K562 (cell line): ENCODE results near the gene HMGN2. TPM values are rescaled to one million over a fixed set of nuclear protein-coding genes. Genes with fewer than 3 reads are reported as not detected.

ENCODE experiments used
- CREB3L1 ChIP-seq: fragments of 450-650 bp; IDR thresholded peaks from 2 replicates; pipeline ENCODE4 v1.6.1; 2014; ENCODE audit warnings: low read depth, mild to moderate bottlenecking, moderate library complexity, borderline replicate concordance
- FOS ChIP-seq: IDR thresholded peaks from 3 replicates; pipeline ENCODE4 v1.6.1; 2011; ENCODE audit not compliant: insufficient read length; ENCODE audit errors: extremely low read depth
- FOXA3 ChIP-seq, 2 experiments: fragments of 450-650 bp in 1 of 2; sonication (generic) in 1 of 2; formaldehyde crosslinking; IDR thresholded peaks in 1 of 2; conservative IDR thresholded peaks in 1 of 2; 2 replicates each; pipeline versions ENCODE4 v1.4.0 to v1.8.0; 2020 to 2022; ENCODE audit warnings: mild to moderate bottlenecking in 2 of 2, missing genetic modification reagents in 1 of 2
- GTF2A2 ChIP-seq: IDR thresholded peaks from 2 replicates; pipeline ENCODE4 v1.6.1; 2016; ENCODE audit warnings: mild to moderate bottlenecking, missing genetic modification characterization, missing compliant biosample characterization
- HNRNPLL ChIP-seq: fragments of 200-400 bp; formaldehyde crosslinking; IDR thresholded peaks from 2 replicates; pipeline ENCODE4 v1.6.1; 2017; ENCODE audit warnings: low read length, low read depth, mild to moderate bottlenecking; ENCODE audit not compliant: poor library complexity, severe bottlenecking
- KAT2B ChIP-seq: IDR thresholded peaks from one replicate; pipeline ENCODE4 v1.6.1; 2012; ENCODE audit warnings: low read depth, mild to moderate bottlenecking, control low read depth, inconsistent platforms, low read length, moderate library complexity
- KDM4B ChIP-seq, 2 experiments: fragments of 450-650 bp in 1 of 2; sonication (generic) in 1 of 2; IDR thresholded peaks; 2 replicates each; pipeline ENCODE4 v1.6.1; 2016 to 2017; ENCODE audit warnings: borderline replicate concordance in 2 of 2, antibody characterized with exemption in 1 of 2, low read depth in 1 of 2, mild to moderate bottlenecking in 1 of 2
- MTA3 ChIP-seq: fragments of 450-650 bp; formaldehyde crosslinking; IDR thresholded peaks from 2 replicates; pipeline ENCODE4 v1.6.1; 2017; ENCODE audit warnings: mild to moderate bottlenecking, borderline replicate concordance
- MTF1 ChIP-seq: fragments of 250-450 bp; sonication (Bioruptor Pico); IDR thresholded peaks from 2 replicates; pipeline ENCODE4 v1.9.0; 2021; ENCODE audit warnings: moderate library complexity, mild to moderate bottlenecking, inconsistent platforms, borderline replicate concordance
- PHF8 ChIP-seq: fragments of 200-600 bp; sonication (generic); IDR thresholded peaks from 2 replicates; pipeline ENCODE4 v1.6.1; 2012; ENCODE audit warnings: mixed run types, mild to moderate bottlenecking, inconsistent platforms, low read length, moderate library complexity, borderline replicate concordance
- POU5F1 ChIP-seq: fragments of 150-350 bp; IDR thresholded peaks from 2 replicates; pipeline ENCODE4 v1.6.1; 2014; ENCODE audit warnings: borderline replicate concordance, low read length, low read depth, mild to moderate bottlenecking; ENCODE audit not compliant: partially characterized antibody
- RAD21 ChIP-seq, 2 experiments: fragments of 250-450 bp in 1 of 2; fragments of 450-650 bp in 1 of 2; sonication (Bioruptor Pico) in 1 of 2; formaldehyde crosslinking in 1 of 2; IDR thresholded peaks in 1 of 2; conservative IDR thresholded peaks in 1 of 2; 2 replicates each; pipeline versions ENCODE4 v1.4.0 to v1.8.0; 2020 to 2022; ENCODE audit warnings: mild to moderate bottlenecking in 2 of 2, moderate library complexity in 1 of 2
- RNF2 ChIP-seq: sonication (generic); IDR thresholded peaks from 2 replicates; pipeline ENCODE4 v1.6.1; 2016
- SMAD4 ChIP-seq: fragments of 250-450 bp; sonication (Bioruptor Pico); conservative IDR thresholded peaks from 2 replicates; pipeline ENCODE4 v1.8.0; 2021; ENCODE audit warnings: inconsistent platforms, mild to moderate bottlenecking, moderate library complexity
- SMARCA4 ChIP-seq: fragments of 450-650 bp; IDR thresholded peaks from 2 replicates; pipeline ENCODE4 v1.6.1; 2016
- STAT5A ChIP-seq: IDR thresholded peaks from 2 replicates; pipeline ENCODE4 v1.6.1; 2012; ENCODE audit warnings: low read length, inconsistent platforms, borderline replicate concordance
- SUPT5H ChIP-seq: fragments of 450-650 bp; IDR thresholded peaks from 2 replicates; pipeline ENCODE4 v1.6.1; 2016
- TAF1 ChIP-seq: IDR thresholded peaks from 2 replicates; pipeline ENCODE4 v1.6.1; 2011; ENCODE audit warnings: mild to moderate bottlenecking, low read length, moderate library complexity; ENCODE audit not compliant: insufficient read depth, control insufficient read depth, severe bottlenecking; ENCODE audit errors: extremely low read depth
- TAF15 ChIP-seq: fragments of 200-400 bp; formaldehyde crosslinking; IDR thresholded peaks from 2 replicates; pipeline ENCODE4 v1.6.1; 2017; ENCODE audit warnings: mild to moderate bottlenecking, low read depth, low read length, moderate library complexity
- TEAD1 ChIP-seq, 2 experiments: fragments of 450-650 bp in 1 of 2; sonication (generic) in 1 of 2; formaldehyde crosslinking; IDR thresholded peaks; 2 replicates each; pipeline versions ENCODE4 v1.4.0 to v1.8.0; 2020 to 2022; ENCODE audit warnings: mild to moderate bottlenecking in 2 of 2, missing genetic modification reagents in 1 of 2
- TSC22D4 ChIP-seq: fragments of 450-650 bp; IDR thresholded peaks from 2 replicates; pipeline ENCODE4 v1.6.1; 2016; ENCODE audit warnings: missing genetic modification characterization, missing biosample characterization, control low read depth
- ZBTB2 ChIP-seq: fragments of 450-650 bp; IDR thresholded peaks from 2 replicates; pipeline ENCODE4 v1.6.1; 2016; ENCODE audit warnings: antibody characterized with exemption
- ZEB2 ChIP-seq: fragments of 450-650 bp; IDR thresholded peaks from 2 replicates; pipeline ENCODE4 v1.6.1; 2016
- ZNF707 ChIP-seq: fragments of 250-450 bp; sonication (Bioruptor Pico); conservative IDR thresholded peaks from 2 replicates; pipeline ENCODE4 v1.8.0; 2022; ENCODE audit warnings: inconsistent platforms, mild to moderate bottlenecking, moderate library complexity
- polyA plus RNA-seq, 8 experiments: library from polyadenylated mRNA; depleted of rRNA in 4 of 8; stranded (reverse) in 5 of 8; unstranded in 3 of 8; fragments of >200 nt; fragmentation: Nextera tagmentation in 2 of 8; fragmentation: Illumina TruSeq in 1 of 8; extraction: Ambion mirVana in 2 of 8; extraction: Trizol in 1 of 8; gene quantifications; 2 replicates each; pipeline versions ENCODE4 v1.2.1 to v1.2.3, GENCODE V29; 2011 to 2014; ENCODE audit warnings: inconsistent platforms in 1 of 8, missing spikeins in 1 of 8
- total RNA-seq, 7 experiments: library from RNA; depleted of rRNA in 6 of 7; stranded (reverse); fragments of >200 nt in 6 of 7; fragmentation: Illumina TruSeq in 2 of 7; extraction: Trizol in 2 of 7; gene quantifications; 2 replicates each; pipeline versions ENCODE4 v1.2.1 to v1.2.3, GENCODE V29; 2011 to 2021; ENCODE audit warnings: low replicate concordance in 1 of 7
- TF ChIP-seq, protein P1 (sequence below): fragments of 450-650 bp; IDR thresholded peaks from 2 replicates; pipeline ENCODE4 v1.6.1; 2016

Gene HMGN2
- total and polyA plus RNA-seq, 9 of the 15 experiments (the other 6 are each of a cell fraction or from before 2014, with no cell fraction given) = 370 to 1,354 (median 965) TPM

DNA sequence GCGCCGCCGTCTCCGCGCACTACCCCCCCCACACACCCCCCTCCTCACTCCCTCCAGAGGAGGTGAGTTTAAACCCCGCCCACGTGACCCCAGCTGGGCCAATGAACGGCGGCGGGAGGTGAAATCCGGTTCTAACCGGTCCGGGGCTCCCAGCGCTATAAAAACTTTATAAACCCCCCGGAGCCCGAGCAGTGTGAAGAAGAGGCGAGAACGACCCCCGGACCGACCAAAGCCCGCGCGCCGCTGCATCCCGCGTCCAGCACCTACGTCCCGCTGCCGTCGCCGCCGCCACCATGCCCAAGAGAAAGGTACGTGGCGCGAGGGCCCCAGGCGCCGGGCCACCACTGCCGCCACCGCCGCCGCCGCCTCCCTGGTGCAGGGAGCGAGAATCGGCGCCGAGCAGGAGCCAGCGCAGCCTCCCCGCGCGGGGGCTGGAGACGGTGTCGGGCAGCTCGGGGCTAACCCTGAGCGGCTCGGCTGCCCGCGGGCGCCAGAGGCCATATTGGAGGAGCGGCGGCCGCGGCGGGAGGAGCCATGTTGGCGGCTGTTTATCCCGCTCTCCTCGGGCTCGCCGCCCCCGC lies at the start of gene HMGN2 (continued):
- TF ChIP-seq MTF1 (CRISPR knock-in tag) = no peak
- TF ChIP-seq FOS = peak; percentile 75
- TF ChIP-seq CREB3L1 = peak; percentile 84; the same call in 1 of the 2 replicates
- no peak for TF ChIP-seq SMARCA4
- TF ChIP-seq KDM4B (IDR thresholded peaks at IDR 0.05; ENCODE audit: borderline replicate concordance in 2 of 2, low read depth in 1 of 2) = 0 out of 4 replicates have a peak, but pooled peaks of 1 of the 2 experiments have one; percentile 48
- no peak for TF ChIP-seq KAT2B
- TF ChIP-seq TSC22D4 (tag) = no peak
- TF ChIP-seq ZEB2 = no peak
- peak; percentile 85 for TF ChIP-seq GTF2A2 (tag)
- TF ChIP-seq RAD21 (CRISPR knock-in tag; conservative IDR thresholded peaks at IDR 0.05 in 1 of 2, IDR thresholded peaks at IDR 0.05 in 1 of 2) = no peak
- 0 out of 4 replicates have a peak, but pooled peaks of 1 of the 2 experiments have one; percentile 52 for TF ChIP-seq FOXA3 (CRISPR knock-in tag; conservative IDR thresholded peaks at IDR 0.05 in 1 of 2, IDR thresholded peaks at IDR 0.05 in 1 of 2)
- TF ChIP-seq ZBTB2 = no peak
- peak; percentile 41 for TF ChIP-seq MTA3
- no peak for TF ChIP-seq ZNF707 (CRISPR knock-in tag)
- peak; percentile 8; the same call in 1 of the 2 replicates for TF ChIP-seq SMAD4 (CRISPR knock-in tag)
- TF ChIP-seq POU5F1 = no peak
- TF ChIP-seq STAT5A = no peak
- TF ChIP-seq PHF8 = peak; percentile 86
- TF ChIP-seq TAF15 = no peak
- peak; percentile 80 for TF ChIP-seq TAF1
- no peak for TF ChIP-seq HNRNPLL
- TF ChIP-seq RNF2 = 0 out of 2 replicates have a peak, but pooled peaks have one; percentile 1
- peak in 1 of 2 experiments; percentile 71; a peak in 2 of 4 replicates for TF ChIP-seq TEAD1 (CRISPR knock-in tag; IDR thresholded peaks at IDR 0.05)
- TF ChIP-seq SUPT5H = peak; percentile 88
- TF ChIP-seq, protein P1, sequence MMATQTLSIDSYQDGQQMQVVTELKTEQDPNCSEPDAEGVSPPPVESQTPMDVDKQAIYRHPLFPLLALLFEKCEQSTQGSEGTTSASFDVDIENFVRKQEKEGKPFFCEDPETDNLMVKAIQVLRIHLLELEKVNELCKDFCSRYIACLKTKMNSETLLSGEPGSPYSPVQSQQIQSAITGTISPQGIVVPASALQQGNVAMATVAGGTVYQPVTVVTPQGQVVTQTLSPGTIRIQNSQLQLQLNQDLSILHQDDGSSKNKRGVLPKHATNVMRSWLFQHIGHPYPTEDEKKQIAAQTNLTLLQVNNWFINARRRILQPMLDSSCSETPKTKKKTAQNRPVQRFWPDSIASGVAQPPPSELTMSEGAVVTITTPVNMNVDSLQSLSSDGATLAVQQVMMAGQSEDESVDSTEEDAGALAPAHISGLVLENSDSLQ = no peak
